Trophoblast cell (in vitro differentiated cells and primary cell): ENCODE results near the gene NT5DC3.
A peak's percentile ranks its signal among the peaks of the same experiment; 100 is the strongest.

Experiments
- DNase-seq, 2 donors: peaks; one replicate each; pipeline ENCODE4 v3.0.0-alpha.2; 2016
- H2AFZ ChIP-seq: 2 replicates; pipeline ENCODE4 v1.6.1; 2013; ENCODE audit warnings: low read length, moderate library complexity, mild to moderate bottlenecking; ENCODE audit not compliant: insufficient read depth, poor library complexity
- H2AK5ac ChIP-seq: 2 replicates; pipeline ENCODE4 v1.6.1; 2013; ENCODE audit warnings: mild to moderate bottlenecking, low read length
- H2BK120ac ChIP-seq: 2 replicates; pipeline ENCODE4 v1.6.1; 2013; ENCODE audit warnings: low read length, mild to moderate bottlenecking, moderate library complexity; ENCODE audit not compliant: insufficient read depth, poor library complexity
- H2BK12ac ChIP-seq: 2 replicates; pipeline ENCODE4 v1.6.1; 2013; ENCODE audit warnings: mild to moderate bottlenecking, low read length, moderate library complexity
- H2BK5ac ChIP-seq: 2 replicates; pipeline ENCODE4 v1.6.1; 2013; ENCODE audit warnings: low read length, low read depth, moderate library complexity, mild to moderate bottlenecking; ENCODE audit not compliant: poor library complexity
- H3K14ac ChIP-seq: 2 replicates; pipeline ENCODE4 v1.6.1; 2013; ENCODE audit warnings: mild to moderate bottlenecking, low read length
- H3K18ac ChIP-seq: 2 replicates; pipeline ENCODE4 v1.6.1; 2013; ENCODE audit warnings: mild to moderate bottlenecking, low read length
- H3K23ac ChIP-seq: 2 replicates; pipeline ENCODE4 v1.6.1; 2013; ENCODE audit warnings: low read length
- H3K27ac ChIP-seq: 2 replicates; pipeline ENCODE4 v1.5.1; 2013; ENCODE audit warnings: low read depth, mild to moderate bottlenecking, inconsistent platforms, low read length, moderate library complexity
- H3K27me3 ChIP-seq: 2 replicates; pipeline ENCODE4 v1.6.1; 2013; ENCODE audit warnings: inconsistent platforms, mild to moderate bottlenecking, low read length, moderate library complexity; ENCODE audit not compliant: insufficient read depth
- H3K36me3 ChIP-seq, 2 experiments: 1 replicate in 1 of 2; 2 replicates in 1 of 2; pipeline ENCODE4 v1.6.1; 2013; ENCODE audit warnings: low read length in 2 of 2, mild to moderate bottlenecking in 2 of 2, moderate library complexity in 1 of 2; ENCODE audit not compliant: insufficient read depth in 2 of 2, control insufficient read depth in 1 of 2
- H3K4ac ChIP-seq: 2 replicates; pipeline ENCODE4 v1.6.1; 2013; ENCODE audit warnings: low read depth, mild to moderate bottlenecking, low read length, moderate library complexity
- H3K4me1 ChIP-seq, 2 experiments: 1 replicate in 1 of 2; 2 replicates in 1 of 2; pipeline ENCODE4 v1.6.1; 2013; ENCODE audit warnings: low read length in 2 of 2, mild to moderate bottlenecking in 2 of 2, moderate library complexity in 1 of 2; ENCODE audit not compliant: insufficient read depth in 2 of 2, control insufficient read depth in 1 of 2
- H3K4me2 ChIP-seq: 2 replicates; pipeline ENCODE4 v1.6.1; 2013; ENCODE audit warnings: inconsistent platforms, mild to moderate bottlenecking, low read length, moderate library complexity
- H3K4me3 ChIP-seq: 2 replicates; pipeline ENCODE4 v1.5.1; 2013; ENCODE audit warnings: mild to moderate bottlenecking, low read depth, low read length, inconsistent platforms
- H3K79me1 ChIP-seq: one replicate; pipeline ENCODE4 v1.6.1; 2013; ENCODE audit warnings: low read length
- H3K79me2 ChIP-seq: 2 replicates; pipeline ENCODE4 v1.6.1; 2013; ENCODE audit warnings: low read length, mild to moderate bottlenecking; ENCODE audit not compliant: control insufficient read depth, insufficient read depth, poor library complexity
- H3K9ac ChIP-seq: 2 replicates; pipeline ENCODE4 v1.6.1; 2013; ENCODE audit warnings: mild to moderate bottlenecking, low read length
- H3K9me3 ChIP-seq: 2 replicates; pipeline ENCODE4 v1.6.1; 2013; ENCODE audit warnings: low read depth, mild to moderate bottlenecking, control low read depth, inconsistent platforms, low read length; ENCODE audit not compliant: insufficient read depth
- H4K12ac ChIP-seq: 2 replicates; pipeline ENCODE4 v1.6.1; 2013; ENCODE audit warnings: low read depth, mild to moderate bottlenecking, low read length, moderate library complexity
- H4K8ac ChIP-seq: 2 replicates; pipeline ENCODE4 v1.6.1; 2013; ENCODE audit warnings: low read depth, mild to moderate bottlenecking, low read length, moderate library complexity
- H4K91ac ChIP-seq: one replicate; pipeline ENCODE4 v1.6.1; 2013; ENCODE audit warnings: low read depth, mild to moderate bottlenecking, low read length, moderate library complexity
- WGBS: extraction: QIAGEN DNeasy Blood & Tissue Kit; methylation state at CpG from one replicate; pipeline ENCODE4 v1.1.7; 2013; ENCODE audit warnings: missing lambda C conversion rate; ENCODE audit not compliant: insufficient read length, insufficient coverage; ENCODE audit errors: extremely low coverage; 5-methylcytosine and 5-hydroxymethylcytosine counted together

NT5DC3 gene

GRCh38 chr12:103855036-103855712 is 14.1 kb upstream of the NT5DC3 start:
- Histone ChIP-seq H3K79me1 (peaks cover 4% of the 10 kb centered on the region), H3K9me3 (no peaks in the 10 kb centered on the region), H3K27me3 (no peaks in the 10 kb centered on the region), H3K4me2 (no peak overlapping the region), H3K23ac (no peak overlapping the region), H3K36me3 (no peaks in the 10 kb centered on the region), H3K4me3 (no peak overlapping the region), H2BK120ac (no peak overlapping the region), H3K14ac (no peak overlapping the region), H3K27ac (no peak overlapping the region), H2AK5ac (no peak overlapping the region), H2BK12ac (no peak overlapping the region), H4K91ac (no peak overlapping the region), H3K9ac (no peak overlapping the region), H2BK5ac (no peak overlapping the region), H3K4me1 (peaks cover 8 to 11% of the 10 kb centered on the region in 2 experiments), H4K12ac (no peak overlapping the region), H3K4ac (no peak overlapping the region), H4K8ac (no peak overlapping the region), H3K18ac (no peak overlapping the region), H2AFZ (no peak overlapping the region), H3K79me2 (no peaks in the 10 kb centered on the region)
- WGBS = no CpG with 5 or more reads among the region's 8 CpGs
- DNase-seq = peak in 1 of 2 donors; percentile 46

GRCh38 chr12:103854372-103854973 is 13.4 kb upstream of the NT5DC3 start:
- Histone ChIP-seq H3K36me3 (no peaks in the 10 kb centered on the region), H2BK120ac (no peak overlapping the region), H2BK5ac (no peak overlapping the region), H3K27me3 (no peaks in the 10 kb centered on the region), H3K9ac (no peak overlapping the region), H3K4me3 (no peak overlapping the region), H3K18ac (no peak overlapping the region), H3K4me2 (no peak overlapping the region), H2AK5ac (no peak overlapping the region), H3K79me2 (no peaks in the 10 kb centered on the region), H3K14ac (no peak overlapping the region), H3K23ac (no peak overlapping the region), H3K27ac (no peak overlapping the region), H2AFZ (no peak overlapping the region), H4K8ac (no peak overlapping the region), H3K79me1 (peaks cover 2% of the 10 kb centered on the region), H4K12ac (no peak overlapping the region), H3K4ac (no peak overlapping the region), H4K91ac (no peak overlapping the region), H3K9me3 (no peaks in the 10 kb centered on the region), H3K4me1 (peaks cover 4 to 5% of the 10 kb centered on the region in 2 experiments), H2BK12ac (no peak overlapping the region)
- WGBS = no CpG with 5 or more reads among the region's 6 CpGs
- no peak for DNase-seq

GRCh38 chr12:103852498-103852997 is 11.5 kb upstream of the NT5DC3 start:
- no peak overlapping the region for H3K4me2 ChIP-seq
- H3K9me3 ChIP-seq = no peaks in the 10 kb centered on the region
- H3K79me1 ChIP-seq = no peaks in the 10 kb centered on the region
- no peak overlapping the region for H2BK12ac ChIP-seq
- no peak overlapping the region for H2BK5ac ChIP-seq
- H3K18ac ChIP-seq = no peak overlapping the region
- H3K23ac ChIP-seq = no peak overlapping the region
- H3K14ac ChIP-seq = no peak overlapping the region
- no peaks in the 10 kb centered on the region for H3K36me3 ChIP-seq
- H2BK120ac ChIP-seq = no peak overlapping the region
- no CpG with 5 or more reads among the region's 3 CpGs for WGBS
- no peak overlapping the region for H2AFZ ChIP-seq
- no peak overlapping the region for H3K27ac ChIP-seq
- no peak overlapping the region for H3K9ac ChIP-seq
- no peak overlapping the region for H3K4me3 ChIP-seq
- H4K8ac ChIP-seq = no peak overlapping the region
- no peaks in the 10 kb centered on the region for H3K79me2 ChIP-seq
- no peak overlapping the region for H3K4ac ChIP-seq
- no peak overlapping the region for H4K91ac ChIP-seq
- H3K27me3 ChIP-seq = no peaks in the 10 kb centered on the region
- H4K12ac ChIP-seq = no peak overlapping the region
- DNase-seq = no peak
- H3K4me1 ChIP-seq = peaks cover 0 to 2% of the 10 kb centered on the region in 2 experiments
- no peak overlapping the region for H2AK5ac ChIP-seq

GRCh38 chr12:103851127-103851526 is 10.1 kb upstream of the NT5DC3 start:
- no peak overlapping the region for H3K14ac ChIP-seq
- no peaks in the 10 kb centered on the region for H3K79me2 ChIP-seq
- H3K23ac ChIP-seq = no peak overlapping the region
- H3K4me1 ChIP-seq = peaks cover 0 to 2% of the 10 kb centered on the region in 2 experiments
- H4K91ac ChIP-seq = no peak overlapping the region
- no peak overlapping the region for H3K9ac ChIP-seq
- H3K36me3 ChIP-seq = no peaks in the 10 kb centered on the region
- H2AK5ac ChIP-seq = no peak overlapping the region
- H3K4me2 ChIP-seq = no peak overlapping the region
- H2BK12ac ChIP-seq = no peak overlapping the region
- H4K8ac ChIP-seq = no peak overlapping the region
- no peaks in the 10 kb centered on the region for H3K9me3 ChIP-seq
- DNase-seq = no peak
- H2AFZ ChIP-seq = no peak overlapping the region
- H3K18ac ChIP-seq = no peak overlapping the region
- no peaks in the 10 kb centered on the region for H3K27me3 ChIP-seq
- H3K79me1 ChIP-seq = no peaks in the 10 kb centered on the region
- H2BK5ac ChIP-seq = no peak overlapping the region
- H3K4me3 ChIP-seq = no peak overlapping the region
- H3K27ac ChIP-seq = no peak overlapping the region
- H2BK120ac ChIP-seq = no peak overlapping the region
- no peak overlapping the region for H3K4ac ChIP-seq
- H4K12ac ChIP-seq = no peak overlapping the region
- no CpG with 5 or more reads among the region's 1 CpG for WGBS
